HG03442 (cell line): ENCODE data around the gene SYT6.

ENCODE experiments used
- ATAC-seq: cut with Tn5 transposase; IDR thresholded peaks from one replicate; pipeline ENCODE4 v1.9.1; 2021; ENCODE audit warnings: mild to moderate bottlenecking, moderate library complexity; ENCODE audit not compliant: unreplicated experiment

The SYT6 gene

DNA sequence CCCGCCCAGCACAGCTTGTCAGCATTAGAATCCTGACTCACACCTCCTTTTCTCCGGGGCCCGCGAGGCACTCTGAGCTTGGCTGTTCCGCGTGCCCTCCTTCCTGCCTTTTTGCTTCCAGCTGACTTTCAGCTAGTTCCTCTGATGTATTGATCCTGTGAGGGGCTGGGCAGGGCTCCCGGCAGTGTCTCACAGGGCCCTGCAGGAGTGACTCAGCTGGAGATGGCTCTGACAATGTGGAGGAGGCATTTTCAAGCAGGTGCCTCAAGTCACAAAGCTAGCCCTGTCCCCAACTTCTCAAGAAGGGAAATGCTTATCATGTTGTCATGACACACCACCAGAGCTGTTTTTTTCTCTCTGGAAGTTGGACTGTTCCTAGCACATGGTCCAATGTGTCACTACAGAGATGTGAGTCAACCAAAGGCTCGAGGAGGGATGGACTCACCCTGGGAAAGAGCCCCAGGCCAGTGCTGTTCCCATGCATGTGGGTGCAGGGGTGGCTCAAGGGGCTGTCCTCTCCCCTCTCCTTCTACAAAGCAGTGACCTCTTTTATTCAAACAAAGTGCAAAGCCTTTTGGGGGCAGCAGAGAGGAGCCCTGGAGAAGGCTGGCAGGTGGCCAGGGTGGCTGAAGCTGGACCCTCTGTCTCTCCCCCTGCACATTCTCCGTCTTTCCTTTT, 30.6 kb downstream of the SYT6 start:
- ATAC-seq: no peak

DNA sequence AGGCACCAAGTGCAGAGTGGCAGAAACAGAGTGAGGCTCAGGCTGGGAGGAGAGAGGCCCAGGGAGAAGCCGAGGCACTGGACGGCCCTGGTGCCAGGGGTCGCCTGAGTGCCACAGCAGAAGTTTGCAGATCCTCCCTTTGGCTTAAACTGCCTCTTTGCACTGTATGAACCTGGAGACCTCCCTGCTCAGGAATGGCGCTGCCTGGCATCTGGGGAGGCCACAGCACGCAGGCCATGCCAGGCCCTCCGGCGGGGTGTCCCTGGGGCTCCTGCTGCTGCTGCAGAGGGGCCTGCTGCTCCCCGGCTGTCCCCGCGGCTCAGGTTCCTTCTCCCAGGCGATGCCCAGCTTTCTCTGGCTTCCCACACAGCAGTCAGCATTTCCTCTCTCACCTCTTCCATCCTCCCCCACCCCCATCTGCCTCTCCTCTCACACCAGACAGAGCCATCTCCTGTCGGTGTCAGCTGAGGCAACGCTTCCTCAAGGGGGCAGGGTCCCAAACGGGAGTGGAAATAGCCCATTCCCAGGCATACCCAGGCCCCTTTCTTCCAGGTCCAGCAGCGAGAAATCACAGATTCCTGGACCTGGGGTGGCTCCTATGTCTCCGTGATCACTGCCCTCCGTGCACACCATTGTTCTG, 35.2 kb downstream of the SYT6 start:
- ATAC-seq: no peak

DNA sequence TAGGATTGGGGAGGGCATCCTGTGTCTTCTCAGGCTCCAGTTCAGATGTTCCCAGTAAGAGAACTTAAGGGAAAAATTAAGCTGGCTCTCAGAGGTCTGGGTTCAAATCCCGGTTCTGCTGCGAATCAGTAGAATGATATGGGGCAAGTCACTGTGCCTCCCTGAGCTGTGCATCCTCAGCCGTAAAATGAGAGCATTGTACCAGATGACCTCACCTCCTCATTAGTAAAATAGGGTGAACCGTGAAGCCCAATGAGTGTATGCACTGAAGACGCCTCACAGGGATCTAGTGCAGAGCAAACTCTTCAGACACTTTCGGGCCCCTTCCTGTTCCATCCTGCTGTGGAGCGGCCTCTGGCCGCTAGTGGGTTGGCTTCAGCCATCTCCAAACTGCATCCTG, 36.0 kb downstream of the SYT6 start:
- ATAC-seq: no peak

DNA sequence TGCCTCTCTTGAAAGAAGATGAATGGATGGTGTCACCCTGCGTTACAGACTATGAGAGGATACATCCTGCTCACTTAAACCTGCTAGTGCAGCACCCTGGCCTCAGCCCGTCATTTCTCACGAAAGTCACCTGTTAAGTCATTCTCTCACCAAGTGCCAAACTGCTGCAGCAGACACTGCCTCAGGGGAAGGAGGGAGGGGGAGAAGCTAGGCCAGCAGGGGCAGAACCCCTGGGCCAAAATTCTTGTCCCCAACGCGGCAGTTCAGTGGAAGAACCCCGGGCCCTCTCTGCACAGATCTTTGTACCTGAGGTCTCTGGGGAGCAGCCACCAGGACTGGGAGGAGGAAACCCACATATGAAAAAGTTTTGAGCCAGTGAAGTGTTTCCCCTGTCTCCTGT, 37.6 kb downstream of the SYT6 start:
- ATAC-seq: no peak

DNA sequence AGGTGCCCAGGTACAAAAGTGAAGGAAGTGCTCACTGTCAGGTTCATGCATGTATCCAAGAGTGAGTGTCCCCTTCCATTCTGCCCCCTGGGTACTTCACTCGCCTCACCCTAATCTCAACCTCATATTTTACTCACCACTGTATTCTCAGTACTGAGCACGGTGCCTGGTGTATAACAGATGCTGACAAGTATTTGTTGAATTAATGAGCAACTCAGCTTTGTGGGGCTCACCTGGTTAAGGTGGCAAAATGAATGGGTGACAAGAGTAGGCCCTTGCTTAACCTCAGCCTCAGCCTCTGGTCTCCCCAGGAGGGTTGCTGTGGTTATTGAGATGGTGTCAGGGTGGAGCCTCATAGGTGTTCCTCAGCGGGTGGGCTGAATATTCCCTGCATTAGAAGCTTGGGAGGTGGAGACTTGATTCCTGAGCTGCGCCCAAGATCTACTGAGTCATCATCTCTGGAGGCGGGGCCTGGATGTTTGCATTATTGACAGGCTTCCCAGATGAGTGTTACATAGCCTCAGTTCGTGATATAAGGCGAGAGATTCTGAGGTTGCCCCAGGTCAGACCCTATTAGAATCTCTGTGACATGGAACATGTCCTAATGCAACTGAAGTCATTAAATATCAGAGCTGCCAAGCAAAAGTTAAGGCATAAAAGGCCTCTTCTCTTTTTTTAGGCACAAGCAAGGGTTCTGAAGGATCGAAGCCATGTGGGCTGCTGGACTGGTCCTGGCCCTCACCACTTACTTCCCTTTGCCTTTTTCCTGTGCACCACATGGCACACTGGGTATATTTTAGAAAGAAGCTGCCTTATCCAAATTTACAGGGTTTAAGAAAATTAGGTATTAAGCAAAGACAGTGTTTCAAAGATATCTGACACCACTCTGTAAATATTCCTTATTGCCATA, 39.2 kb downstream of the SYT6 start:
- ATAC-seq: no peak

DNA sequence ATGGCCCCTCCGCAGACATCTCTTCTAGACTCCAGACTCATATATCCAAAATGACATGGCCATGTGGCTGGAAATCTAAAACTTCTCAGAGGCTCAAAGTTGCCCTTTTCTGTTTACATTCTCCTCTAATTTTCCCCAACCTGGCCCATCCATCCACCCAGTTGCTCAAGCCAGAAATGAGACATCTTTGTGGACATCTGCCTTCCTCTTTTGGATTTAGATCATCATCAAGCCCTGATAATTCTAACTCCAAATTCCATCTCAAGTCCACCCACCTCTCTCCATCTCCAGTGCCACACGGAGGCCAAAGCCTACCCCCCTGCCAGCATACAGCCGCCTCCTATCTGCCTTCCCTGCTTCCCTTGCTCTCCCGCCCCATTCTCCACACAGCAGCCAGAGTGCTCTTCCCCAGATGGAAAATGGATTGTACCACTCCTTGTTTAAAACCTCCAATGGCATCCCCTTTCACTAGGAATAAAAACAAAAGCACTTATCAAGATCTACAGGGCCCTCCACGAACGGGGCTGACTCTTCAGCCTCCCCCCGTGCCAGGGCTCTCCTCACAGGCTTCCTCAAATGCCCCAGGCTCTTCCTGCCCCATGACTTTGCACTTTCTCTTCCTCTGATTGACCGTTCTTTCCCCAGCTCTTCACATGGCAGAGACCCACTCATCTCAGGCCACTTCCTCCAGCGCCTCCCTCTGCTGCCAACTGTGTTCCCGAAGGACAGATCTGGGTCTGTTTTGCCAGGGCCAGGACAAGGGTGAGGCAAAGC, 40.1 kb downstream of the SYT6 start:
- no peak for ATAC-seq

DNA sequence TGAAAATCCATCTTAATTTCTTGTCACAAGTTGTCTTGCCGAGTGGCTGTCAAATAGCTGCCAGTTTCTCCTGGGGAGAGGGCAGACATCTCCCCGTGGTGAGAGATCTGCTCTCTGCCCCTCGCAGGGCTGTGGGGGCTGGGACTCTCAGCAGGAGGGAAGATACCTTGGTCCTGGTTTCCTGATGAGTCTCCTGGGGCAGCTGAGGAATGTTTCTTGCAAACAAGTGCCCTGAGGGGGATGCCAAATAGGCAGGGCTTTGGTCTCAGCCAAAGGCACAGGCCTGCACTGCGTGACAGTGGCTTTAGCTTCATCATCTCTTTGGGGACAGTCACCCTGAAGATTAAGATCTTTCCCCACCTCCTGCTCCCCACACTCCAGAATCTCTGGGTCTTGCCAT, 40.9 kb downstream of the SYT6 start:
- ATAC-seq: no peak

DNA sequence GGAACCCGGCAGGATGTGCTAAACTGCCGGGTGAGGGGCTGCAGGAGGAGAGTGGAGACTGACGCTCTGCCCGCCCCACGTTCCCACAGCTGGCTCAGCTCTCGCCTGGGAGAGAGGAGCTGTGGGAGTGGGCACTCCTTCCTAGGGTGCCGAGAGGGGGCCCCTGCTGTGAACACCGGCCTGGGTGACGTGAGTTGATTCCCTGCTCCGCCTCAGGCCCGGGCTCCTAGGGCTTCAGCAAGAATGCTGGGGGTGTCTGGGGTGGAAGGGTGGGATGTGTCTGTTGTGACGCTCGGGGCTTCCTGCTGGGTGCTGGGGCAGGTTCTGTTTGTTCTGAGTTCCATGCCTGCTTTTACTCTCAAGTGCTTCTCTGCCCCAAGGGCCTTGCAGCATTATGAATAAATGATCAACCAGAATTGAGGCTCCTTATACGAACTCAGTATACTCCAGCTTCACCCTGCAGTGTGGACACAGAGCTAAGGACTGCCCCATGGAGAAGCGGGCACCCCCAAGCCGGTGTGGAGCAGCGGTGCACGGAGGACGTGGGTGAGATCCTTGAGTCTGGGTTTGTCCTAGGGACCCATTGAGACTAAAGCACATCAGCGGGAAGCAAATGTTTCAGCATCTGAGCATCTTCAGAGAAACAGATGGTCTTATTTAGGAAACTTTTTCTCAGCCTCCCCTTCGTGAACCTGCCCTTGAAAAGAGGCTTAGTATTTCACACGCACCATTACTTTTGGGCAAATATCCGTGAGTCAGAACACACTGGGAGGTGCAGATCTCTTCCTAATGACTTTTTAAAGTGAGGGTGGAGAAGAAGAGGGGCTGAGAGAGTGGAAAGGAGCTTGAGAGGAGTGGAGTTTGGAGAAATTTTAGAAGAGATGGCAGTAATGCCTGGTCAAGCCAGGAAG, 41.7 kb downstream of the SYT6 start:
- no peak for ATAC-seq

DNA sequence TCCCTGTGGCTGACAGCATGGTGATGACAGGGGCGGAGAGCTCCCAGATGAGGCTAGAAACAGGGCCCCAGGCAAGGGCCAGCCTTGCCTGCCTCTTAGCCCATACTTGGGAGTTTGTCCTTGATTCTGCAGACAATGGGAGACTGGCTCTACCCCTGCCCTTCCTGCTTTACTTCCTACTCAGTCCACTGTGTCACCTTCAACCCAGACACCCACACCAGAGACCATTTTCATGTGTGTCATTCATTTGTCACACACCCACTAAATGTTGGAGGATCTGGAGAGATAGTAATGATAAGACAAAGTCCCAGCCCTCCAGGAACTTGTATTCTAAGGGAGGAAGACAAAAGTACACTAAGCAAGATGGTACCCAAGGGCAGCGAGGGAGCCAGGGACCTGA, 43.7 kb downstream of the SYT6 start:
- ATAC-seq: no peak

DNA sequence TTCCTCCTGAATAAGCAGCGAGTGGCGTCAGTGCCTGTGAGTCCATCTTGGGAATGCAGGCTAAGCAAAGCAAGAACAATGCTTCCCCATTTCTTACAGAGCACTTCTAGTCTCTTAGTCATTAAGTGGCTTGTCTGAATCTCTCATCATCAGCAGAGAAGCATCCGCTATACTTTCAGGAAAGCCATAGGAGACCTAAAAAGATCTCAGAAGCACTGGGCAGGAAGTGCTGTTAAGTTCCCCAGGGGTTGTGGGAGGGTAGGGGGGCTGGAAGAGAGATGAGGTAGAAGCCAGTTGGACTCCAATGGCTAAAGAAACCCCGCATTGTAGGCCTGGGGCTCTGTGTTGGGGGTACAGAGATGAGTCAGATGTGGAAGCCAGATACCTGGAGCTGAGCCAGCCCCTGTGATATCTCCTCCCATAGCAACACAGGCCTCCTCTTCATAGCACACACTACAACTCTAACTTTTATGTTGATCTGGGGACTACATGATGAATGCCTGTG, 44.9 kb downstream of the SYT6 start:
- ATAC-seq: peak; percentile 85

DNA sequence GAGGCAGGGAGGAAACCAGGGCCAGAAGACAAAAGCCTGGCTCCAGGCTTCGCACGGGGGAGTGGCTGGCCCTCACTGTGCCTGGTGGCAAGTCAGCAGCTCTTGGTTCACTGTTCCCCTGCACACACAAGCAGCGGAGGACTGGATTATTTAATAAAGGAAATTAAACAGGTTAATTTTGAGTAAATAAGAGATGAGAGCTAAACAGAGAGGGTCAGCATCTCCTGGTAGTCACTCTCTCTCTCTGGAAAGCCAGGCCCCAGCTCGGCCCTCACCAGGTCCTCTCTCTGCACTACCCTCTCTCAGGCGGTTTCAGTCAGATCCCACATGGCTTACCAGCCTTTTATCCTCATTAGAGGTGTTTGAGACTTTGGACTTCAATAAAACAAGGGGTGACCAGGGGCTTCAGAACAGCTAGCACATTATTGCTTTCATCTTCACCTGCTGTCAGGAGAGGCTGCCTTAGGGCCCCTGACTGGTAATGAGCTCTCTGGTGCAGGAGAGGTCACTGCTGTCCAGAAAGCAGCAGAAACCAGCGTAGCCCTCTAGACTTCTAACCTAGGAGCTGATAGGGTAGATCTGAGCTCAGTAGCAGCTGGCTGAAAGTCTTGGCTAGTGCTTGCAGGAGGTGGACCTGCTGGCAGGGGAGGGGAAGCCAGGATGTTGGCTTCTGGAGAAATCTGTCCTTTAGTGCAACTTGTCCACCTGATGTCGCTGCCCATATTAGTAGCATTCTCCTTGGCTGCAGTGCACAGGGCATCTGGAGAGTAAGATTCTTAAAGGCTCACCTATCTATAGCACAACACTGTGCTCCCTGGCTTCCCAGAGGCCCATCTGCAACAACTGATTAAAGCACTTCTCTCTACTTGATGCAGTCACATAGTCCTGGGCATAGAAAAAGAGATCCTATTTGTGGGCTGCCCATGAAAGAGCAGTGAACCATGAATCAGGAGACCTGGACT, 45.9 kb downstream of the SYT6 start:
- ATAC-seq: no peak

DNA sequence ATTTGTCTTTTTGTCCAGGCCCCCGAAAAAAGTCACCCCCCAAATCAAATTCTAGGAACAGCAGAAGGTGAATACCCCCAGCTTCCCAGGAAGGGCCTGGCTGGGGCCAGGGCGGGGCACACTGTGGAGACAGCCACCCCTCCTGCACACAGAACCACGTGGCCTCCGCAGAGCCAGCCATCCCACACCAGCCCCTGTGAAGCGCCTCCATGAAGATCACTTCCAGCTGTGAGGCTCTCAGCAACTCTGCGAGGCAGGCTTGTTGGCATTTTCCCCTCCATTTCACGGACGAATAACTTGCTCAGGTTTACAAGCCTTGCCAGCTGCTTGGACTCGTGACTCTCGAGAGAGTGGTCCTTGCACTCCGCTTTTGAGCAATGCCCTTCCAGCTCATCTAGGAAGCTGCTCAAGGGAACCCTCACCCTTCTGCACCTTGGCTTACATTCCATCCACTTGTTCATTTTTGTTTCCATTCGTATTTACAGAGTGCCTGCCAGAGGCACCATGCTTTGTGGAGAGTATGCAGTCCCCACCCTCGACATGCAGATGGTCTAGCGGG, 48.2 kb downstream of the SYT6 start:
- no peak for ATAC-seq

DNA sequence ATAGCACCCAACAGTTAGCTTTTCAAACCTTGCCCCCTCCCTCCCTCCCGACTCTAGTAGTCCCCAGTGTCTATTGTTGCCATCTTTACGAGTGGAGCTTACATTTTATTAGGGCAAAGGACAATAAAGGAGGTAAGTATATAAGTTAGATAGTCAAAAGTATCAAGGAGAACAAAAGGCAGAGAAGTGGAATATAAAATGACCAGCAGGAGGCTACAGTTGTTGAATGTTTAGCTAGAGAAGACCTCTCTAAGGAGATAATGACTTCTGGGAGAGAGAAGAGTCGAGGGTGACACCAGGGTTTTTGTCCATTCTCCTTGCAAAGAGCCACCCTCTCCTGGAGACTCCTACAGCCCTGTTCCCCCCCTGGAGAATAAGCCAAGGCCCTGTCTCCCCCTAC, 48.7 kb downstream of the SYT6 start:
- no peak for ATAC-seq

DNA sequence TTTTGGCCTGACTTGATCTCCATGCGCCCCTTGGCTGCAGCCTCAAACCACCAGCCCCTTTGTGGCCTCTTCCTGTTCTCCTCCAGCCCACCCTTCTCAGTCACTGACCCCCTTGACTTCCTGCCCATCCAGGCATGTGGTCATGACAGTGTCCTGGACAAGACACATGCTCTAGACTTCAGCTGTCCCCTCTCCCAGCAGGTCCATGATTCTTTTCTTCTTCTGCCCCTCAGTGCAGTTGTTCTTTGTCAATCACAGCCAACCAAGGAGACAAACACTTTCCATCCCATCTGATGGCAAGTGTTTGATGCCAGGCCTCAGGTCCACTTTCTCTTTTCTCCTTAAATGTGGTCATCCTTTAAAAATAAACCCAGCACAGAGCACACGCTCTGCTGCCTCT, 49.7 kb downstream of the SYT6 start:
- no peak for ATAC-seq

DNA sequence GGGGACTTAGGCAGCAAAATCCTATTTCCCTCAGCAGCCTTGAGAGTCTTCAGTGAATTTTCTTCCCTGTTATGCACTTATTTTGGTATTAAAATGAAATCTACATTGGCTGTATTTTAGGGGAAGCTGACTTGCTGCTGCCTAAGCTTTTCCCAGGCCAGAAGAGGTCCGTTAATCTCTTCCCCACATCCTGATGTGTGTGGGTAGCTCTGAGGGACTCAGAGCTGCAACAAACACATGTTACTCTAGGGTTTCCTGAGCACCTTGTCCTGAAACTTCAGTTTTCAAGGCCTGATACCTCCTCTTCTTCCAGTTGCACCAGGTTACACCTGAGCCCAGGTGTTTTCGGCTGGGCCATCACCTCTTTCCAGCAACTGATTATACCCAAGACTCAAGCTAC, 51.5 kb downstream of the SYT6 start:
- ATAC-seq: no peak

DNA sequence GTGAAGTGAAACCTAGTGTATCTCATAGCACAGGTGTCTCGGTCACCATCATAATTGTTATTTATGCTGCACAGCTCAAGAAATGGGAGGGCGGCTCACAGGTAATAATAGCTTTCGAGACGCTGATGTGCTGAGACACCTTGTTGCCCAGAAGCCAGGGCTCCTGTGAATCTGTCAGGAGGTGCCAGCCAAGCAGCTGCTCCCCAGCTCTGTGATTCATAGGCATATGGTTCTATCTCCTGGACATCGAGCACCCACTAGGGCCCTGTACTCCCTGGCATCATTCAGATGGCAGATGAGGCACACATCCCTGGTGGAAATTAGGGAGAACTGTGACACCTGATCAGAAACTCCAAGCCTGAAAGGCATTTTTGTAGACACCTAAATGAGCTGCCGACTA, 53.5 kb downstream of the SYT6 start:
- no peak for ATAC-seq

DNA sequence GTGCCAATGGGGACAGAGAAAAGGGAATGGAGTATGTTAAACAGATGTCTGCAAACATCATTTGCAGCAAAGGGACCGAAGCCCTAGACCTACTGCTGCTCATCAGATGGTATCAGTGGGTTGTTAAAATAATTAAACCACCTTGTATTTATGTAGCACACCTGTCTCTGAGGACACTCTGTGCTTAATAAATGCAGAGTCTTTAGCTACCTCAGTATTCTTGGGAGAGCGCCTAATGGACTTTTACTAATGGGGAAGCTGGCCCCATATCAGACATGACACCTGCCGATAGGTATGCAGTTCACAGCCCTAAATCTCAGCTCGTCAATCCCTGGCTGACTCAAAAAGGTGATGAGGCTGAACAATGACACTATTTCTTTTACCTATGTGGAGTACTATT, 54.4 kb downstream of the SYT6 start:
- no peak for ATAC-seq

DNA sequence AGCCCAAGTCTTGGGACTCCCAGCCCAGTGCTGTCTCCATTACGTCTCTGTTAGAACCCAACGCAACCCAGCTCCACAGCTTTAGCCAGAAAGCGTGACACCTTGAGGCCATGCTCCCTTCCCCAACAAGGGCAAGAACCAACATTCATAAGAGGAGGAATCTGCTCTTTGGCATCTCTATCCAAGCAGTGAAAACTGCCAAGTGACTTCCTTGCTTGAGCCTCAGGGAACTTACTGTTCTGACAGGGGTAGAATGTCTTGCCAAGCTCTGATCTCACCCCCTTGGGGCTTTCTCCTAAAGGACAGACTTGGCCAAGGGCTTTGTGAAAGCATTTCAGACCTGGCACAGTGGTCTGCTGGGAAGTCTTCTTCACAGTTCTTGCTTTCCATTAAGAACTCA, 56.6 kb downstream of the SYT6 start:
- ATAC-seq: no peak

DNA sequence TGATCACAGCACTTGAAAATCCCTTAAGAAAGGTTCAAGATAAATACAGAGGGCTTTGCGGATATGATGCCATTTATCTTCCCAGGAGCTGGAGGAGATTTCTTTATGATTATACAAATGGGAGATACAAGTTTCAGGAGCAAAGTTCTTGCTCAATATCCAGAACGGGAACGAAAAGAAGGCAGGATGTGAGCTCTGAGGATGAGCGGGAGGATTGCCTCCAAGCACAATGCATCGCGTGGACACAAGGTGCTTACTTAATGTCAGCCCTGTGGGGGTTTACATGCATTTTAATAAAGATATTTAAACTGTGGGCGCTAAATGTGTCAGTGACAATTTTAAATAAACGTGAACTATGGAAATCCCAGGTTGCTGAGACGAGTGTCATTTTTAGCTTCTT, 59.0 kb downstream of the SYT6 start:
- ATAC-seq: no peak
